ENCODE data around the gene LAMA2. TPM values are rescaled to one million over a fixed set of nuclear protein-coding genes. Genes with fewer than 3 reads are reported as not detected.

LAMA2 gene
- total RNA-seq, 6 experiments from 2014 or later = 2.9 to 12.1 (median 6.2) TPM

GRCh38 chr6:129486327-129486726, 603.4 kb downstream of the LAMA2 start:
- H3K27me3 ChIP-seq = no peaks in the 10 kb centered on the region
- intact Hi-C loops (cut with DNase I) = no loop called here
- H3K4me1 ChIP-seq = no peaks in the 10 kb centered on the region
- H3K36me3 ChIP-seq = no peaks in the 10 kb centered on the region
- no peaks in the 10 kb centered on the region for H3K9me3 ChIP-seq
- WGBS (ENCODE audit: insufficient coverage, low coverage, low lambda C conversion rate, missing lambda C conversion rate) = 38% methylated on average over 6 of the region's 8 CpGs
- no peak overlapping the region for H3K27ac ChIP-seq
- DNase-seq = no peak
- no peak for TF ChIP-seq CTCF (IDR thresholded peaks at IDR 0.05)
- no peak for TF ChIP-seq POLR2A (IDR thresholded peaks at IDR 0.05)
- no peak overlapping the region for H3K4me3 ChIP-seq
- no peak for ATAC-seq

GRCh38 chr6:129488313-129488712, 605.4 kb downstream of the LAMA2 start:
- no peak overlapping the region for H3K4me3 ChIP-seq
- H3K27ac ChIP-seq = no peak overlapping the region
- 61% methylated on average over 2 of the region's 2 CpGs for WGBS (ENCODE audit: insufficient coverage, low coverage, low lambda C conversion rate, missing lambda C conversion rate)
- ATAC-seq = no peak
- no peak for TF ChIP-seq POLR2A (IDR thresholded peaks at IDR 0.05)
- no peak for TF ChIP-seq CTCF (IDR thresholded peaks at IDR 0.05)
- no peak for DNase-seq
- intact Hi-C loops (cut with DNase I) = no loop called here
- H3K9me3 ChIP-seq = no peaks in the 10 kb centered on the region
- no peaks in the 10 kb centered on the region for H3K27me3 ChIP-seq
- no peaks in the 10 kb centered on the region for H3K36me3 ChIP-seq
- no peaks in the 10 kb centered on the region for H3K4me1 ChIP-seq

- Histone ChIP-seq H3K27ac (no peak overlapping the region), H3K36me3 (no peaks in the 10 kb centered on the region), H3K4me1 (no peaks in the 10 kb centered on the region), H3K27me3 (no peaks in the 10 kb centered on the region), H3K9me3 (no peaks in the 10 kb centered on the region), H3K4me3 (no peak overlapping the region)
- DNase-seq (no peak), ATAC-seq (no peak)
- TF ChIP-seq POLR2A (IDR thresholded peaks at IDR 0.05) = no peak
- TF ChIP-seq CTCF (IDR thresholded peaks at IDR 0.05) = no peak
- 76% methylated on average over 2 of the region's 2 CpGs for WGBS (ENCODE audit: insufficient coverage, low coverage, low lambda C conversion rate, missing lambda C conversion rate)
- intact Hi-C loops (cut with DNase I) = no loop called here
Observed at GRCh38 chr6:129489215-129489765, 606.4 kb downstream of the LAMA2 start.

- Histone ChIP-seq H3K4me1 (no peaks in the 10 kb centered on the region), H3K9me3 (no peaks in the 10 kb centered on the region), H3K4me3 (peak overlapping the region in 1 of 3 donors; percentile 18), H3K27me3 (no peaks in the 10 kb centered on the region), H3K27ac (peak overlapping the region in 2 of 3 donors; percentile 30 to 61), H3K36me3 (no peaks in the 10 kb centered on the region)
- DNase-seq (no peak), ATAC-seq (peak; percentile 71 to 86 (median 78))
- WGBS (ENCODE audit: insufficient coverage, low coverage, low lambda C conversion rate, missing lambda C conversion rate) = 37% methylated on average over 9 of the region's 9 CpGs
- TF ChIP-seq POLR2A (IDR thresholded peaks at IDR 0.05) (no peak), CTCF (IDR thresholded peaks at IDR 0.05) (no peak)
- intact Hi-C loops (cut with DNase I) = no loop called here
Observed at GRCh38 chr6:129490521-129491255, 607.8 kb downstream of the LAMA2 start.

Measured in right lobe of liver (tissue), 6 donors.